NCI-H1048 (cell line): ENCODE results near the gene BRD1.

Source experiments
- DNase-seq: peaks from one replicate; lab custom pipeline; 2025; lab: John Stamatoyannopoulos, UW

Gene BRD1

GRCh38 chr22:49728570-49729271, 99.0 kb downstream of the BRD1 start:
- DNase-seq, result no peak

GRCh38 chr22:49727881-49728569, 99.6 kb downstream of the BRD1 start:
- no peak for DNase-seq

GRCh38 chr22:49727191-49727880, 100.3 kb downstream of the BRD1 start:
- DNase-seq, result no peak

- no peak for DNase-seq
Measured at GRCh38 chr22:49726701-49727101, 101.0 kb downstream of the BRD1 start.

- no peak for DNase-seq
Measured at GRCh38 chr22:49726022-49726681, 101.5 kb downstream of the BRD1 start.

GRCh38 chr22:49725516-49725915, 102.2 kb downstream of the BRD1 start:
- no peak for DNase-seq

- DNase-seq, result peak; percentile 21
Measured at GRCh38 chr22:49724893-49725489, 102.7 kb downstream of the BRD1 start.

GRCh38 chr22:49724030-49724892, 103.4 kb downstream of the BRD1 start:
- no peak for DNase-seq

- DNase-seq, result no peak
Measured at GRCh38 chr22:49723478-49724029, 104.1 kb downstream of the BRD1 start.
